HepG2 (cell line): ENCODE measurements around the gene DYNC2LI1. TPM values are rescaled to one million over a fixed set of nuclear protein-coding genes. Genes with fewer than 3 reads are reported as not detected.

ENCODE experiments used
- AKAP8 ChIP-seq: sonication (generic); formaldehyde crosslinking; IDR thresholded peaks from 2 replicates; pipeline ENCODE4 v1.5.1; 2020; ENCODE audit warnings: mild to moderate bottlenecking, missing genetic modification reagents
- ATRX ChIP-seq: sonication (generic); formaldehyde crosslinking; IDR thresholded peaks from 2 replicates; pipeline ENCODE4 v1.4.0; 2020; ENCODE audit warnings: missing genetic modification reagents, borderline replicate concordance
- FOXA3 ChIP-seq: IDR thresholded peaks from 2 replicates; pipeline ENCODE4 v1.6.1; 2016; ENCODE audit warnings: missing genetic modification reagents, missing compliant biosample characterization
- GATAD2A ChIP-seq: IDR thresholded peaks from 2 replicates; pipeline ENCODE4 v1.6.1; 2016
- GMEB2 ChIP-seq: IDR thresholded peaks from 2 replicates; pipeline ENCODE4 v1.6.1; 2016; ENCODE audit warnings: missing biosample characterization, missing genetic modification reagents, low read depth
- HNRNPK ChIP-seq: fragments of 200-400 bp; formaldehyde crosslinking; IDR thresholded peaks from 2 replicates; pipeline ENCODE4 v1.6.1; 2018; ENCODE audit warnings: low read length, low read depth, moderate library complexity, mild to moderate bottlenecking; ENCODE audit not compliant: poor library complexity, severe bottlenecking
- MTA1 ChIP-seq: sonication (generic); formaldehyde crosslinking; IDR thresholded peaks from 2 replicates; pipeline ENCODE4 v1.4.0; 2020; ENCODE audit warnings: missing genetic modification reagents, mild to moderate bottlenecking, borderline replicate concordance
- PRMT3 ChIP-seq: sonication (generic); formaldehyde crosslinking; IDR thresholded peaks from 2 replicates; pipeline ENCODE4 v1.8.1; 2022; ENCODE audit warnings: low read depth, mild to moderate bottlenecking, moderate library complexity, missing genetic modification reagents, borderline replicate concordance
- RAD21 ChIP-seq: fragments of 450-650 bp; formaldehyde crosslinking; IDR thresholded peaks from 2 replicates; pipeline ENCODE4 v1.5.0; 2020; ENCODE audit warnings: mild to moderate bottlenecking
- STAT5B ChIP-seq: sonication (generic); formaldehyde crosslinking; IDR thresholded peaks from 2 replicates; pipeline ENCODE4 v1.4.0; 2020; ENCODE audit warnings: missing genetic modification reagents
- TOE1 ChIP-seq: sonication (generic); formaldehyde crosslinking; IDR thresholded peaks from 2 replicates; pipeline ENCODE4 v1.4.0; 2020; ENCODE audit warnings: mild to moderate bottlenecking, missing genetic modification reagents
- TRIM24 ChIP-seq: sonication (generic); formaldehyde crosslinking; IDR thresholded peaks from 2 replicates; pipeline ENCODE4 v1.8.0; 2022; ENCODE audit warnings: mild to moderate bottlenecking, missing genetic modification reagents
- ZHX1 ChIP-seq: sonication (generic); formaldehyde crosslinking; IDR thresholded peaks from 2 replicates; pipeline ENCODE4 v1.8.1; 2022; ENCODE audit warnings: low read depth, mild to moderate bottlenecking, missing genetic modification reagents
- ZNF260 ChIP-seq: sonication (generic); formaldehyde crosslinking; IDR thresholded peaks from 2 replicates; pipeline ENCODE4 v1.4.0; 2020; ENCODE audit warnings: missing genetic modification reagents, low read depth, mild to moderate bottlenecking, borderline replicate concordance
- ZNF326 ChIP-seq: sonication (generic); formaldehyde crosslinking; IDR thresholded peaks from 2 replicates; pipeline ENCODE4 v1.4.0; 2020; ENCODE audit warnings: missing genetic modification reagents, borderline replicate concordance
- ZNF432 ChIP-seq: sonication (generic); formaldehyde crosslinking; IDR thresholded peaks from 2 replicates; pipeline ENCODE4 v1.5.0; 2020; ENCODE audit warnings: missing genetic modification reagents, mild to moderate bottlenecking, borderline replicate concordance
- ZNF772 ChIP-seq: sonication (generic); formaldehyde crosslinking; IDR thresholded peaks from 2 replicates; pipeline ENCODE4 v1.5.0; 2020; ENCODE audit warnings: mild to moderate bottlenecking, missing genetic modification reagents
- ZNF780A ChIP-seq: sonication (generic); formaldehyde crosslinking; IDR thresholded peaks from 2 replicates; pipeline ENCODE4 v1.8.0; 2022; ENCODE audit warnings: mild to moderate bottlenecking, missing genetic modification reagents, moderate library complexity
- polyA plus RNA-seq, 8 experiments: library from polyadenylated mRNA; depleted of rRNA in 3 of 8; stranded (reverse) in 7 of 8; unstranded in 1 of 8; fragments of >200 nt; fragmentation: Illumina TruSeq in 4 of 8; extraction: Trizol in 4 of 8; gene quantifications; 2 replicates each; pipeline versions ENCODE4 v1.2.1 to v1.2.3, GENCODE V29; 2011 to 2016; ENCODE audit warnings: low read depth in 4 of 8, missing spikeins in 1 of 8, mixed read lengths in 1 of 8; ENCODE audit not compliant: insufficient read depth in 1 of 8
- total RNA-seq, 5 experiments: library from RNA; depleted of rRNA; stranded (reverse); fragments of >200 nt; fragmentation: Illumina TruSeq; extraction: Trizol; gene quantifications; 2 replicates each; pipeline ENCODE4 v1.2.3, GENCODE V29; 2016; ENCODE audit warnings: low read depth in 1 of 5

DYNC2LI1 gene
- total and polyA plus RNA-seq, 2 of the 13 experiments (the other 11 are each of a cell fraction or from before 2014, with no cell fraction given): 16.9 to 23.2 TPM

- TF ChIP-seq GATAD2A (CRISPR knock-in tag): peak; percentile 53
- TF ChIP-seq FOXA3 (CRISPR knock-in tag): no peak
- TF ChIP-seq ZHX1 (CRISPR knock-in tag): peak; percentile 34; the same call in 1 of the 2 replicates
- TF ChIP-seq PRMT3 (CRISPR knock-in tag): no peak
- no peak for TF ChIP-seq STAT5B
- no peak for TF ChIP-seq ZNF326
- TF ChIP-seq AKAP8: no peak; the same call in 1 of the 2 replicates
- TF ChIP-seq ATRX (CRISPR knock-in tag): no peak
- TF ChIP-seq ZNF780A: no peak; the same call in 1 of the 2 replicates
- no peak for TF ChIP-seq TRIM24 (CRISPR knock-in tag)
- TF ChIP-seq ZNF432: peak; percentile 70; the same call in 1 of the 2 replicates
- TF ChIP-seq GMEB2 (CRISPR knock-in tag): no peak
- peak; percentile 49 for TF ChIP-seq RAD21
- TF ChIP-seq MTA1: no peak; the same call in 1 of the 2 replicates
- no peak for TF ChIP-seq ZNF260
- TF ChIP-seq HNRNPK: no peak
- TF ChIP-seq ZNF772 (CRISPR knock-in tag): peak; percentile 82; the same call in 1 of the 2 replicates
- TF ChIP-seq TOE1 (CRISPR knock-in tag): 0 out of 2 replicates have a peak, but pooled peaks have one; percentile 4
- TF ChIP-seq, all 625 proteins: peak for 236
Observed at GRCh38 chr2:43838560-43839267, 64.9 kb downstream of the DYNC2LI1 start, which contains the start of the genes ABCG5 and ABCG8 (continued).
